ENCODE results near the gene TPD52L2. TPM values are rescaled to one million over a fixed set of nuclear protein-coding genes. Genes with fewer than 3 reads are reported as not detected.

Gene TPD52L2
- polyA plus RNA-seq, 2 of the 4 experiments (the other 2 are of a cell fraction), result 86.3 to 99.0 TPM

DNA sequence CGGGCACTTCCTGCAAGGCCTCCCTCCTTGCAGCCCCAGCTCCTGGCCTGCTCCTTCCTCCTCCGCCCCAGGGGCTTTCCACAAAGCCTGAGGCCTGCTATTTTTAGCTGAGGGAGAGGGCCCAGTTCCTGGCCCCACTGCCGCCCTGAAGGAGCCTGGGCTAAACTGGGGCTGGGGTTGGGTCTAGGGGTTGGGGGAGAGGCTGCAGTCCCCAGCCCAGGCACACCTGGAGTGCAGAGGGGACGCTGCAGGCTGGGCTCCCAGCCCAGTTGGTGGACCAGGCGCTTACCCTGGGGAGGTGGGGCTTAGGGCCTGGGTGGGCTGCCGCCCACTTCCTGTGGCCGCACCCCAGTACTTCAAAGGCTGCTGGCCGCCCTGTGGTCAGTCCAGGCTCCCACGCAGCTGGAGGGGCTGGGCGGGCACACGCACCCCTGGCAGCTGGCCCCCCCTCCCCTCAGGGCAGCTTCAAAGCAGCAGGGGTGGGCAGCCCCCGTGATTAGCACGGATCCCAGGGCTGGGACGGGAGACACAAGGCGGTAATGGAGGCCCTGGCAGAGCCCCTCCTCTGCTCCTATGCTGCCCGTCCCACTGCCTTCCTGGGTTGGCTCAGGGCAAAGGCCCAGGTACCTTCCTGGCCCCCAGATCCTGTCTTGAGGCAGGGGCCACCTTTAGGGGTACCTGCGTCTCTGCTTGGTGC lies 10.9 kb upstream of the TPD52L2 start:
- Histone ChIP-seq H3K4me2 (no peak overlapping the region), H3K4me1 (peaks cover 13% of the 10 kb centered on the region; the same call in 1 of the 3 replicates), H3K4me3 (no peak overlapping the region), H3K9me3 (no peaks in the 10 kb centered on the region), H3K27ac (peak overlapping the region in 1 of 2 experiments; percentile 42; a peak in 2 of 6 replicates)
- TF ChIP-seq NR3C1 (IDR thresholded peaks at IDR 0.05) (no peak), ZSCAN20 (CRISPR knock-in tag; IDR thresholded peaks at IDR 0.05) (no peak), MAZ (IDR thresholded peaks at IDR 0.05; ENCODE audit: borderline replicate concordance, low read depth, low read length) (no peak), HOXB5 (CRISPR knock-in tag; IDR thresholded peaks at IDR 0.05) (no peak), HOXA7 (CRISPR knock-in tag; IDR thresholded peaks at IDR 0.05) (no peak), RAD21 (conservative IDR thresholded peaks at IDR 0.05 in 1 of 2, IDR thresholded peaks at IDR 0.05 in 1 of 2) (no peak), ESRRA (IDR thresholded peaks at IDR 0.05; ENCODE audit: borderline replicate concordance, low read length) (no peak), RFX5 (IDR thresholded peaks at IDR 0.05) (no peak), HDAC2 (IDR thresholded peaks at IDR 0.05) (no peak)
- TF ChIP-seq, protein P1, sequence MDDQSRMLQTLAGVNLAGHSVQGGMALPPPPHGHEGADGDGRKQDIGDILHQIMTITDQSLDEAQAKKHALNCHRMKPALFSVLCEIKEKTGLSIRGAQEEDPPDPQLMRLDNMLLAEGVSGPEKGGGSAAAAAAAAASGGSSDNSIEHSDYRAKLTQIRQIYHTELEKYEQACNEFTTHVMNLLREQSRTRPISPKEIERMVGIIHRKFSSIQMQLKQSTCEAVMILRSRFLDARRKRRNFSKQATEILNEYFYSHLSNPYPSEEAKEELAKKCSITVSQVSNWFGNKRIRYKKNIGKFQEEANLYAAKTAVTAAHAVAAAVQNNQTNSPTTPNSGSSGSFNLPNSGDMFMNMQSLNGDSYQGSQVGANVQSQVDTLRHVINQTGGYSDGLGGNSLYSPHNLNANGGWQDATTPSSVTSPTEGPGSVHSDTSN (IDR thresholded peaks at IDR 0.05), result no peak
- TF ChIP-seq, protein P2, sequence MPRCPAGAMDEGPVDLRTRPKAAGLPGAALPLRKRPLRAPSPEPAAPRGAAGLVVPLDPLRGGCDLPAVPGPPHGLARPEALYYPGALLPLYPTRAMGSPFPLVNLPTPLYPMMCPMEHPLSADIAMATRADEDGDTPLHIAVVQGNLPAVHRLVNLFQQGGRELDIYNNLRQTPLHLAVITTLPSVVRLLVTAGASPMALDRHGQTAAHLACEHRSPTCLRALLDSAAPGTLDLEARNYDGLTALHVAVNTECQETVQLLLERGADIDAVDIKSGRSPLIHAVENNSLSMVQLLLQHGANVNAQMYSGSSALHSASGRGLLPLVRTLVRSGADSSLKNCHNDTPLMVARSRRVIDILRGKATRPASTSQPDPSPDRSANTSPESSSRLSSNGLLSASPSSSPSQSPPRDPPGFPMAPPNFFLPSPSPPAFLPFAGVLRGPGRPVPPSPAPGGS (IDR thresholded peaks at IDR 0.05), result no peak
- TF ChIP-seq, protein P3, sequence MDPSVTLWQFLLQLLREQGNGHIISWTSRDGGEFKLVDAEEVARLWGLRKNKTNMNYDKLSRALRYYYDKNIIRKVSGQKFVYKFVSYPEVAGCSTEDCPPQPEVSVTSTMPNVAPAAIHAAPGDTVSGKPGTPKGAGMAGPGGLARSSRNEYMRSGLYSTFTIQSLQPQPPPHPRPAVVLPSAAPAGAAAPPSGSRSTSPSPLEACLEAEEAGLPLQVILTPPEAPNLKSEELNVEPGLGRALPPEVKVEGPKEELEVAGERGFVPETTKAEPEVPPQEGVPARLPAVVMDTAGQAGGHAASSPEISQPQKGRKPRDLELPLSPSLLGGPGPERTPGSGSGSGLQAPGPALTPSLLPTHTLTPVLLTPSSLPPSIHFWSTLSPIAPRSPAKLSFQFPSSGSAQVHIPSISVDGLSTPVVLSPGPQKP (IDR thresholded peaks at IDR 0.05; ENCODE audit: low read depth, low read length), result no peak
- TF ChIP-seq, protein P4, sequence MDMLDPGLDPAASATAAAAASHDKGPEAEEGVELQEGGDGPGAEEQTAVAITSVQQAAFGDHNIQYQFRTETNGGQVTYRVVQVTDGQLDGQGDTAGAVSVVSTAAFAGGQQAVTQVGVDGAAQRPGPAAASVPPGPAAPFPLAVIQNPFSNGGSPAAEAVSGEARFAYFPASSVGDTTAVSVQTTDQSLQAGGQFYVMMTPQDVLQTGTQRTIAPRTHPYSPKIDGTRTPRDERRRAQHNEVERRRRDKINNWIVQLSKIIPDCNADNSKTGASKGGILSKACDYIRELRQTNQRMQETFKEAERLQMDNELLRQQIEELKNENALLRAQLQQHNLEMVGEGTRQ (IDR thresholded peaks at IDR 0.05), result no peak
- POLR2A ChIA-PET, result interaction anchor here (1.6 kb wide), 1 partner anchor 11 kb away, joined by 13 read pairs; the partner anchor contains the start of gene TPD52L2
- ATAC-seq (peak in 1 of 2 experiments; percentile 9; a peak in 2 of 6 replicates), FAIRE-seq (no peak), DNase-seq (ENCODE audit: low read depth in 1 of 2, low spot score in 1 of 2) (no peak)
- CTCF ChIA-PET, result interaction anchor here (1.5 to 2.6 kb wide), 2 partner anchors 10 to 68 kb away, joined by 4 to 12 read pairs; partner anchors contain the start of gene TPD52L2
- 85% methylated on average over 8 of the region's 17 CpGs for WGBS (ENCODE audit: missing lambda C conversion rate)

DNA sequence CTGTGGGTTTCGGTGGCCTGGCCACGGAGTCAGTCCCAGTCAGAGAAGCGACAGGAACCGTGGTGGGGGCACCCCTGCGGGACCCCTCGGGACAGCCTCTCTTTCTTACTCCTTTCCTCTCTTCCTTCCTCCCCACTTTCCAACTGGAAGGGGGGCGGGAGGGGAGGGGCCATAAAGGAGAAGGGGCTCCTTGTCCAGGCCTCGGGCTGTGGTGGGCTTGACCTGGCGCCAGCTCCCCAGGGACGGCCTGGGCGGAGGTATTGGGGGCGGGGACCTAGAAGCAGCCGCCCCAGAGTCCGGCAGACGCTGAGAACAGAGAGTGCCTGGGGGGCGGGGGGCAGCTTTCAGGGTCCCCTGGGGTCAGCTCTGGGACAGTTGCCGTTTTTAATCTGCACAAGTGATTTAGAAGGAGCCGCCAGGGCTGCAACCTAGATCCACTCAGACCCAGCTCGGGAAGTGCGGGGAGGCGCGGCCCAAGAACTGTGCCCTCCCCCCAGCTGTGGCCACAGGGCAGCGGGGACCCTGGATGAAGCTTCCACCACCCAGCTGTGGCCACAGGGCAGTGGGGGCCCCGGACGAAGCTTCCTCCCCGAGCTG lies 10.2 kb upstream of the TPD52L2 start:
- TF ChIP-seq ESRRA (IDR thresholded peaks at IDR 0.05; ENCODE audit: borderline replicate concordance, low read length) (no peak), POLR2A (IDR thresholded peaks at IDR 0.05; ENCODE audit: low read length) (no peak), JUN (IDR thresholded peaks at IDR 0.05) (no peak), FOSL2 (IDR thresholded peaks at IDR 0.05) (no peak), FOSL2 (CRISPR knock-in tag; IDR thresholded peaks at IDR 0.05) (no peak), EHF (CRISPR knock-in tag; IDR thresholded peaks at IDR 0.05) (no peak), SREBF2 (IDR thresholded peaks at IDR 0.05) (no peak)
- no peak overlapping the region for H3K4me3 ChIP-seq
- CTCF ChIA-PET, result interaction anchor here (1.5 to 2.6 kb wide), 2 partner anchors 9 to 68 kb away, joined by 4 to 12 read pairs; partner anchors contain the start of gene TPD52L2
- no peak for DNase-seq (ENCODE audit: low read depth in 1 of 2, low spot score in 1 of 2)
- H3K4me2 ChIP-seq, result no peak overlapping the region
- FAIRE-seq, result no peak
- peak in 1 of 2 experiments; percentile 7; a peak in 1 of 6 replicates for ATAC-seq
- peak overlapping the region in 1 of 2 experiments; percentile 42; a peak in 2 of 6 replicates for H3K27ac ChIP-seq
- H3K9me3 ChIP-seq, result no peaks in the 10 kb centered on the region
- POLR2A ChIA-PET, result interaction anchor here (1.6 kb wide), 1 partner anchor 10 kb away, joined by 13 read pairs; the partner anchor contains the start of gene TPD52L2
- H3K4me1 ChIP-seq, result peaks cover 13% of the 10 kb centered on the region; the same call in 1 of the 3 replicates
- 63% methylated on average over 9 of the region's 26 CpGs for WGBS (ENCODE audit: missing lambda C conversion rate)

All from A549 (cell line).